ENCODE results near the gene NRXN3. TPM values are rescaled to one million over a fixed set of nuclear protein-coding genes. Genes with fewer than 3 reads are reported as not detected.

The NRXN3 gene
- total and polyA plus RNA-seq, 2 of the 4 experiments (the other 2 are of a cell fraction): 4.8 to 25.1 TPM

DNA sequence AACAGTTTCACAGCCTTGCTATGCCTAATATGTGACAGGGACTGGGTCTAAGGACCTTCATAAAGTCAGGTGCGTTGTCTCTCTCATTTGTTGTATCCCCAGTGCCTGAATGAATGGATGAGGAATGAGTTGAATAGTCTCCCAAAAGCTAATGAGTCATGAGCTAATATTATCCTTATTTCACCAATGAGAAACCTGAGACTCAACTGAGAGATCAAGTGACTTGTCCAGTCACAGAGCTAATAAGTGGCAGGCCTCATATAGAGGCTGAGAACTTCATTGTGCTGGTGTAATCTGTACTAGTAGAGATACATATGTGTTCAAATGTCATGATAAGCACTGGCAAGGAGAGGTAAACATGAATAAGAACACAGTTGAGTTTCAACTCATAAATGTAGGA, 612.4 kb downstream of the NRXN3 start:
- dilution Hi-C loops (cut with HindIII; ENCODE audit: low sequenced_read_pairs, unreplicated experiment) (no loop called here), intact Hi-C loops (cut with micrococcal nuclease) (no loop called here), in situ Hi-C loops (cut with MboI; ENCODE audit: low sequenced_read_pairs) (no loop called here)
- ATAC-seq (ENCODE audit: low read depth) (no peak), DNase-seq (no peak)
- Histone ChIP-seq H2BK120ac (ENCODE audit: low read depth, low read length) (no peak overlapping the region), H3K9me1 (ENCODE audit: insufficient read depth, low read length) (no peaks in the 10 kb centered on the region), H2AK9ac (replicated peaks; ENCODE audit: low read depth, low read length, poor library complexity) (no peak overlapping the region), H3K36me3 (ENCODE audit: control insufficient read depth, insufficient read depth, low read length) (no peaks in the 10 kb centered on the region), H3K4me3 (ENCODE audit: insufficient read depth, low read depth, low read length) (no peak overlapping the region), H2AFZ (replicated peaks; ENCODE audit: low read length, poor library complexity) (no peak overlapping the region), H4K5ac (ENCODE audit: low read depth, low read length) (no peak overlapping the region), H2BK15ac (ENCODE audit: low read depth, low read length) (no peak overlapping the region), H3K18ac (ENCODE audit: low read depth, low read length) (no peak overlapping the region), H2BK20ac (ENCODE audit: low read depth, low read length) (no peak overlapping the region), H3K4ac (ENCODE audit: low read depth, low read length) (no peak overlapping the region), H3K56ac (ENCODE audit: extremely low read depth, insufficient read depth, low read length) (no peak overlapping the region), H3K27ac (ENCODE audit: insufficient read depth, low read length) (no peak overlapping the region), H4K91ac (ENCODE audit: insufficient read depth, low read depth, low read length) (no peak overlapping the region), H3K4me2 (ENCODE audit: low read depth, low read length) (no peak overlapping the region), H3K27me3 (ENCODE audit: control insufficient read depth, insufficient read depth, low read length) (no peaks in the 10 kb centered on the region), H3K23ac (ENCODE audit: low read depth, low read length) (no peak overlapping the region), H4K8ac (ENCODE audit: low read depth in 2 of 2, low read length in 2 of 2) (no peak overlapping the region), H3K14ac (replicated peaks; ENCODE audit: low read depth, low read length) (no peak overlapping the region), H2BK5ac (ENCODE audit: low read depth, low read length, poor library complexity, severe bottlenecking) (no peak overlapping the region), H4K20me1 (ENCODE audit: insufficient read depth, low read length) (no peaks in the 10 kb centered on the region), H3K9ac (ENCODE audit: low read depth, low read length) (no peak overlapping the region), H3K4me1 (ENCODE audit: control insufficient read depth, insufficient read depth, low read length) (no peaks in the 10 kb centered on the region), H3K79me1 (ENCODE audit: low read depth in 1 of 2, low read length in 2 of 2) (no peaks in the 10 kb centered on the region), H3K9me3 (ENCODE audit: control insufficient read depth, insufficient read depth, low read length) (0 out of 2 replicates have a peak, but pooled peaks cover 2% of the 10 kb centered on the region), H2AK5ac (ENCODE audit: low read depth, low read length) (no peak overlapping the region)
- CTCF ChIA-PET: no interaction called here
- BruUV-seq (replicated peaks): no TSS peak
- WGBS, 2 experiments (ENCODE audit: extremely low coverage in 2 of 2, insufficient read length in 1 of 2): no CpG with 5 or more reads among the region's 1 CpG
- TF ChIP-seq, protein P1, sequence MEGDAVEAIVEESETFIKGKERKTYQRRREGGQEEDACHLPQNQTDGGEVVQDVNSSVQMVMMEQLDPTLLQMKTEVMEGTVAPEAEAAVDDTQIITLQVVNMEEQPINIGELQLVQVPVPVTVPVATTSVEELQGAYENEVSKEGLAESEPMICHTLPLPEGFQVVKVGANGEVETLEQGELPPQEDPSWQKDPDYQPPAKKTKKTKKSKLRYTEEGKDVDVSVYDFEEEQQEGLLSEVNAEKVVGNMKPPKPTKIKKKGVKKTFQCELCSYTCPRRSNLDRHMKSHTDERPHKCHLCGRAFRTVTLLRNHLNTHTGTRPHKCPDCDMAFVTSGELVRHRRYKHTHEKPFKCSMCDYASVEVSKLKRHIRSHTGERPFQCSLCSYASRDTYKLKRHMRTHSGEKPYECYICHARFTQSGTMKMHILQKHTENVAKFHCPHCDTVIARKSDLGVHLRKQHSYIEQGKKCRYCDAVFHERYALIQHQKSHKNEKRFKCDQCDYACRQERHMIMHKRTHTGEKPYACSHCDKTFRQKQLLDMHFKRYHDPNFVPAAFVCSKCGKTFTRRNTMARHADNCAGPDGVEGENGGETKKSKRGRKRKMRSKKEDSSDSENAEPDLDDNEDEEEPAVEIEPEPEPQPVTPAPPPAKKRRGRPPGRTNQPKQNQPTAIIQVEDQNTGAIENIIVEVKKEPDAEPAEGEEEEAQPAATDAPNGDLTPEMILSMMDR (conservative IDR thresholded peaks at IDR 0.05; ENCODE audit: low read depth, low read length): no peak
- no peak for TF ChIP-seq CEBPB (IDR thresholded peaks at IDR 0.05; ENCODE audit: low read depth, low read length)
- no peak for TF ChIP-seq FOS (IDR thresholded peaks at IDR 0.05; ENCODE audit: low read depth, low read length)
- POLR2A ChIA-PET (ENCODE audit: unreplicated experiment): no interaction called here

Data from IMR-90 (cell line).